SHP77 treated with DMSO at 0.1 percent for 48 hours (cell line): ENCODE measurements around the gene FNIP1.
"Not testable (repeated sequence)": the region's sequence is repeated elsewhere in the genome, so short reads cannot be mapped to it uniquely, and the experiment has no call there.

Experiments used
- DNase-seq: peaks from one replicate; lab custom pipeline; 2025; lab: John Stamatoyannopoulos, UW

Gene FNIP1

GRCh38 chr5:131607903-131608540, 188.8 kb downstream of the FNIP1 start:
- no peak for DNase-seq

- no peak for DNase-seq
Measured at GRCh38 chr5:131607418-131607817, 189.4 kb downstream of the FNIP1 start.

- no peak for DNase-seq
Measured at GRCh38 chr5:131605086-131605485, 191.7 kb downstream of the FNIP1 start.

DNA sequence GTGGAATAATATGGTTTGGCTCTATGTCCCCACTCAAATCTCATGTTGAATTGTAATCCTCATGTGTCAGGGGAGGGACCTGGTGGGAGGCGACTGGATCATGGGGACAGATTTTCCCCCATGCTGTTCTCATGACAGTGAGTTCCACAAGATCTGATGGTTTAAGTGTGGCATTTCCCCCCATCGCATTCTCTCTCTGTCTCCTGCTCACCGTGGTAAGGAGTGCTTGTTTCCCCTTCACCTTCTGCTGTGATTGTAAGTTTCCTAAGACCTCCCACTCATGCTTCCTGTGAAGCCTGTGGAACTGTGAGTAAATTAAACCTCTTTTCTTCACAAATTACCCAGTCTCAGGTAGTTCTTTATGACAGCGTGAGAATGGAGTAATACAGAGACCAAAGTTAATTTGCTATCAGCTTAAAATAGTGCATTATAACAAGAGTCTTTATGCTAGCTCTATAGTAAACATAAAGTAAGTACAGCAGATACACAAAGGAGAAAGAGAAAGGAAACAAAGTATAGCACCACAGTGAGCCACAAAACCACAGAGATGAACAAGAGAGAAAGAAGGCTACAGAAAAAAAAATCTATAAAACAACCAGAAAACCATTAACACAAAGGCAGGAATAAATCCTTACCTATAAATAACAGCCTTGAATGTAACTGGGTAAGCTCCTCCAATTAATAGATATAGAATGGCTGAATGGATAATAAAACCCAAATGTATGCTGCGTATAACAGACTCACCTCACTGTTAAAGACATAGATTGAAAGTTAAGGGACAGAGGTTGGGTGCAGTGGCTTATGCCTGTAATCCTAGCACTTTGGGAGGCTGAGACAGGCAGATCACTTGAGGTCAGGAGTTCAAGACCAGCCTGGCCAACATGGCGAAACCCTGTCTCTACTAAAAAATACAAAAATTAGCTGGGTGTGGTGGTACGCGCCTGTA, 201.5 kb downstream of the FNIP1 start:
- no peak for DNase-seq

DNA sequence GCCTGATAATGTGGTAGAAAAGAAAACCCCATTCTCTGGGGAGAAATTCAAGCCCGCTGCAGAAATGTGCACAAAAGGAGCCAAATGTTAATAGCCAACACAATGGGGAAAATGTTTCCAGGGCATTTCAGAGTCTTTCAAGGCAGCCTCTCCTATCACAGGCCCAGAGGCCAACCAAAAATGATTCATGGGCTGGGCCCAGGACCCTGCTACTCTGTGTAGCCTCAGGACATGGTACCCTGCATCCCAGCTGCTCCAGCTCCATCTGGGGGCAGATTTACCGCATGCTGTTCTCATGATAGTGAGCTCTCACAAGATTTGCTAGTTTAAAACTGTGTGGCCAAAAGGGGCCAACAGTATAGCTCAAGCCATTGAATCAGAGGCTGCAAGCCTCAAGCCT, 202.9 kb downstream of the FNIP1 start:
- DNase-seq: no peak

DNA sequence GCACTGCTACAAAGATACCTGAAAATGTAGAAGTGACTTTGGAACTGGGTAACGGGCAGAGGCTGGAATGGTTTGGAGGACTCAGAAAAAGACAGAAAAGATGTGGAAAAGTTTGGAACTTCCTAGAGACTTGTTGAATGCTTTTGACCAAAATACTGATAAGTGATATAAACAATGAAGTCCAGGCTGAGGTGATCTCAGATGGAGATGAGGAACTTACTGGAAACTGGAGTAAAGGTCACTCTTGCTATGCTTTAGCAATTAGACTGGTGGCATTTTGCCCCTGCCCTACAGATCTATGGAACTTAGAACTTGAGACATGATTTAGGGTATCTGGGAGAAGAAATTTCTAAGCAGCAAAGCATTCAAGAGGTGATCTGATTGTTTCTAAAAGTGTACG, 203.4 kb downstream of the FNIP1 start:
- DNase-seq: not testable (repeated sequence)
